ENCODE data around the gene RIMBP2.

Gene RIMBP2

DNA sequence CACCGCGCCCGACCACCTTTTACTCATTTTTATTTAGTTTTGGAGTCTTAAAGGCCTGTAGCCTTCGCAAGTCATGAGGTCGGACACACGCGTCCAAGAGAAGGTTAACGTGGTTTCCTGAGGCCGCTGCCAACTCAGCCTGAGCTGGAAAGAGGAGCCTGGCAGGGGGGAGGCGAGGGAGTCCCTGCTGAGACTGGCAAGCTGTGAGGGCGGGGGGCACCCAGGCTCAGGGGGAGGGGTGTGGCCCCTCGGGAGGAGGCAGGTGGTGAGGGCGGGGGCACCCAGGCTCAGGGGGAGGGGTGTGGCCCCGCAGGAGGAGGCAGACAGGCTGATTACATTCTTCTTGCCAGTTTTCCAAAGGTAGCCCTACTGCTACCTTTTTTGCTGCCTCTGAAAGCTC, 235.2 kb downstream of the RIMBP2 start:
- no peaks in the 10 kb centered on the region for H3K4me1 ChIP-seq (ENCODE audit: insufficient read depth, low read length)
- H3K79me2 ChIP-seq (ENCODE audit: insufficient read depth, low read length) = no peaks in the 10 kb centered on the region
- no peak overlapping the region for H3K27ac ChIP-seq (ENCODE audit: low read length)
- H3K27me3 ChIP-seq (ENCODE audit: insufficient read depth, low read length, poor library complexity) = no peaks in the 10 kb centered on the region
- TF ChIP-seq, protein P1, sequence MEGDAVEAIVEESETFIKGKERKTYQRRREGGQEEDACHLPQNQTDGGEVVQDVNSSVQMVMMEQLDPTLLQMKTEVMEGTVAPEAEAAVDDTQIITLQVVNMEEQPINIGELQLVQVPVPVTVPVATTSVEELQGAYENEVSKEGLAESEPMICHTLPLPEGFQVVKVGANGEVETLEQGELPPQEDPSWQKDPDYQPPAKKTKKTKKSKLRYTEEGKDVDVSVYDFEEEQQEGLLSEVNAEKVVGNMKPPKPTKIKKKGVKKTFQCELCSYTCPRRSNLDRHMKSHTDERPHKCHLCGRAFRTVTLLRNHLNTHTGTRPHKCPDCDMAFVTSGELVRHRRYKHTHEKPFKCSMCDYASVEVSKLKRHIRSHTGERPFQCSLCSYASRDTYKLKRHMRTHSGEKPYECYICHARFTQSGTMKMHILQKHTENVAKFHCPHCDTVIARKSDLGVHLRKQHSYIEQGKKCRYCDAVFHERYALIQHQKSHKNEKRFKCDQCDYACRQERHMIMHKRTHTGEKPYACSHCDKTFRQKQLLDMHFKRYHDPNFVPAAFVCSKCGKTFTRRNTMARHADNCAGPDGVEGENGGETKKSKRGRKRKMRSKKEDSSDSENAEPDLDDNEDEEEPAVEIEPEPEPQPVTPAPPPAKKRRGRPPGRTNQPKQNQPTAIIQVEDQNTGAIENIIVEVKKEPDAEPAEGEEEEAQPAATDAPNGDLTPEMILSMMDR (IDR thresholded peaks at IDR 0.05; ENCODE audit: borderline replicate concordance, extremely low read depth, low read length, poor library complexity, severe bottlenecking) = no peak
- TF ChIP-seq EZH2 (IDR thresholded peaks at IDR 0.05; ENCODE audit: borderline replicate concordance, low read depth, low read length, severe bottlenecking) = no peak
- no peaks in the 10 kb centered on the region; the same call in 1 of the 2 replicates for H4K20me1 ChIP-seq (ENCODE audit: insufficient read depth, low read length)
- H3K36me3 ChIP-seq (ENCODE audit: insufficient read depth, low read length) = no peaks in the 10 kb centered on the region
- ATAC-seq (ENCODE audit: insufficient read depth, low read depth) (no peak), DNase-seq (no peak)
- no peak overlapping the region for H3K4me2 ChIP-seq (ENCODE audit: insufficient read depth, low read length)
- H3K9ac ChIP-seq (ENCODE audit: low read depth, low read length) = no peak overlapping the region
- no peak overlapping the region for H3K4me3 ChIP-seq (ENCODE audit: low read depth in 1 of 2, low read length in 2 of 2)
- no peaks in the 10 kb centered on the region for H3K9me3 ChIP-seq (ENCODE audit: insufficient read depth, low read length, severe bottlenecking)
- no peak overlapping the region for H2AFZ ChIP-seq (ENCODE audit: low read depth, low read length)

DNA sequence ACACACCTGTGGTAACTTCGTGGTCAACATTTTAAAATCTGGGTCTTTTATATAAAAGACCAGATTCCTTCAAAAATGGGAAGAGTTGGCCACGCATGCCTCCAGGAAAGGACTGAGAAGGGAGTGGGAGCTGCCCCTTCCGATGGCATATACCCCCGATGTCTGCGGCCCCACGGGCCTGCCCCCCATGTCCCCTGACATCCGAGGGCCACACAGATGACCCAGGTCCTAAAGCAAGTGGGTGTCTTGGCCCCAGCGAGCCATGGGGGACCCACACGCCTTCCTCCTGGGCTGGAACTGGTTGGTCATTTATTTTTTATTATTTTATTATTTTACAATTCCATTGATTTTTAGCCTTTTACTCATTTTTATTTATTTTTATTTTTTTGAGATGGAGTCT, 235.9 kb downstream of the RIMBP2 start:
- Histone ChIP-seq H3K4me3 (ENCODE audit: low read depth in 1 of 2, low read length in 2 of 2) (no peak overlapping the region), H3K9ac (ENCODE audit: low read depth, low read length) (no peak overlapping the region), H3K4me2 (ENCODE audit: insufficient read depth, low read length) (no peak overlapping the region), H3K79me2 (ENCODE audit: insufficient read depth, low read length) (no peaks in the 10 kb centered on the region), H3K27me3 (ENCODE audit: insufficient read depth, low read length, poor library complexity) (no peaks in the 10 kb centered on the region), H4K20me1 (ENCODE audit: insufficient read depth, low read length) (no peaks in the 10 kb centered on the region; the same call in 1 of the 2 replicates), H3K4me1 (ENCODE audit: insufficient read depth, low read length) (no peaks in the 10 kb centered on the region), H3K27ac (ENCODE audit: low read length) (no peak overlapping the region), H3K36me3 (ENCODE audit: insufficient read depth, low read length) (no peaks in the 10 kb centered on the region), H2AFZ (ENCODE audit: low read depth, low read length) (no peak overlapping the region), H3K9me3 (ENCODE audit: insufficient read depth, low read length, severe bottlenecking) (no peaks in the 10 kb centered on the region)
- no peak for ATAC-seq (ENCODE audit: insufficient read depth, low read depth)
- TF ChIP-seq, protein P1 (IDR thresholded peaks at IDR 0.05; ENCODE audit: borderline replicate concordance, extremely low read depth, low read length, poor library complexity, severe bottlenecking) = no peak
- no peak for TF ChIP-seq EZH2 (IDR thresholded peaks at IDR 0.05; ENCODE audit: borderline replicate concordance, low read depth, low read length, severe bottlenecking)
- DNase-seq = no peak

DNA sequence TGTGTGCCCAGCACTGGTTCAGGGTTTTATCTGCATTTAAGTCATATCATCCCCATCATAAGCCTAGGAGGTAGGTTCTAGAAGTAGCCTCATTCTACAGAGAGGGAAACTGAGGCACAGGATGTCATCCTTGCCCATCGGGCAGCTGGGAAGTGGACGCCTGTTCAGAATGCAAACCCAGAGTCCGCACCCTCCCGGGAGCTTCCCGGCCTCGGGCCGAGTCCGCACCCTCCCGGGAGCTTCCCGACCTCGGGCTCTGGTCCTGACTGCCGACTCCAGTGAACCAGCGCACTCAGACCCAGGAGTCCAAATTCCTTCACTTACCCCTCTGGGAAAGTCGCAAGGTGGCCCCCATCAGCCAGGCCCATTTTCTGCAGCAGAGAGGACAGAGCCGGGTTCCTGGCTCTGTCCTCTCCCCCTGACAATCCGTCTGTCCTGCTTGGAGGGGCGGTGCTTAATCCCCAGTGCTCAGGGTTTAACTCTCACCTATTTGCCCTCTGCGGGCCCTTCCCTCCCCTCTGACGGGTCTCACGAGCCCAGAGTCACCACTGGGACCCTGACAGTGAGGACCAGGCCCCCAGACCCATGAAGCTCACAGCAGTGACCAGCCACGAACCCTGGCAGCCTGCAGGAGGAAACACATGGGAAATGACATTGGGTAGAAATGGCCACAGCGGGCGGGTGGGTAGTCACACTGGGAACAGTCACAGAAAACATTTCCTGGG, 236.5 kb downstream of the RIMBP2 start:
- Histone ChIP-seq H3K27me3 (ENCODE audit: insufficient read depth, low read length, poor library complexity) (no peaks in the 10 kb centered on the region), H3K27ac (ENCODE audit: low read length) (no peak overlapping the region), H3K9ac (ENCODE audit: low read depth, low read length) (no peak overlapping the region), H3K4me1 (ENCODE audit: insufficient read depth, low read length) (no peaks in the 10 kb centered on the region), H2AFZ (ENCODE audit: low read depth, low read length) (no peak overlapping the region), H3K79me2 (ENCODE audit: insufficient read depth, low read length) (no peaks in the 10 kb centered on the region), H4K20me1 (ENCODE audit: insufficient read depth, low read length) (no peaks in the 10 kb centered on the region; the same call in 1 of the 2 replicates), H3K36me3 (ENCODE audit: insufficient read depth, low read length) (no peaks in the 10 kb centered on the region), H3K4me3 (ENCODE audit: low read depth in 1 of 2, low read length in 2 of 2) (no peak overlapping the region), H3K9me3 (ENCODE audit: insufficient read depth, low read length, severe bottlenecking) (no peaks in the 10 kb centered on the region), H3K4me2 (ENCODE audit: insufficient read depth, low read length) (no peak overlapping the region)
- ATAC-seq (ENCODE audit: insufficient read depth, low read depth) (no peak), DNase-seq (no peak)
- TF ChIP-seq, protein P1 (IDR thresholded peaks at IDR 0.05; ENCODE audit: borderline replicate concordance, extremely low read depth, low read length, poor library complexity, severe bottlenecking) = no peak
- TF ChIP-seq EZH2 (IDR thresholded peaks at IDR 0.05; ENCODE audit: borderline replicate concordance, low read depth, low read length, severe bottlenecking) = no peak
